Mesothelial cell of epicardium (in vitro differentiated cells): ENCODE measurements around the gene CHMP5. TPM values are rescaled to one million over a fixed set of nuclear protein-coding genes. Genes with fewer than 3 reads are reported as not detected.

Source experiments
- DNase-seq, 2 experiments: peaks; one replicate each; pipeline ENCODE4 v3.0.0; 2021; ENCODE audit warnings: low spot score in 2 of 2; ENCODE audit not compliant: unreplicated experiment in 2 of 2
- H3K27ac Mint-ChIP-seq: 2 replicates; pipeline ENCODE4 v1.8.0; 2021; ENCODE audit warnings: mixed read lengths
- H3K27me3 Mint-ChIP-seq: 2 replicates; pipeline ENCODE4 v1.8.0; 2021; ENCODE audit warnings: low read depth, mixed read lengths
- H3K36me3 Mint-ChIP-seq: 2 replicates; pipeline ENCODE4 v1.8.0; 2021; ENCODE audit warnings: mixed read lengths
- H3K4me1 Mint-ChIP-seq: 2 replicates; pipeline ENCODE4 v1.8.0; 2021; ENCODE audit warnings: mixed read lengths
- H3K4me3 Mint-ChIP-seq: 2 replicates; pipeline ENCODE4 v1.8.0; 2021; ENCODE audit warnings: mild to moderate bottlenecking, moderate library complexity, mixed read lengths
- H3K9me3 Mint-ChIP-seq: 2 replicates; pipeline ENCODE4 v1.8.0; 2021; ENCODE audit warnings: mixed read lengths
- total RNA-seq: library from RNA; stranded (reverse); gene quantifications from 3 replicates; pipeline ENCODE4 v1.2.1, GENCODE V29; 2021
- TF ChIP-seq, protein P1 (sequence below): fragments of 200-600 bp; sonication (generic); IDR thresholded peaks from one replicate; pipeline ENCODE4 v1.5.0; 2021; ENCODE audit warnings: antibody characterized with exemption; ENCODE audit not compliant: unreplicated experiment

Gene CHMP5
- total RNA-seq, 1 donor from 2014 or later: 49.1 TPM

DNA sequence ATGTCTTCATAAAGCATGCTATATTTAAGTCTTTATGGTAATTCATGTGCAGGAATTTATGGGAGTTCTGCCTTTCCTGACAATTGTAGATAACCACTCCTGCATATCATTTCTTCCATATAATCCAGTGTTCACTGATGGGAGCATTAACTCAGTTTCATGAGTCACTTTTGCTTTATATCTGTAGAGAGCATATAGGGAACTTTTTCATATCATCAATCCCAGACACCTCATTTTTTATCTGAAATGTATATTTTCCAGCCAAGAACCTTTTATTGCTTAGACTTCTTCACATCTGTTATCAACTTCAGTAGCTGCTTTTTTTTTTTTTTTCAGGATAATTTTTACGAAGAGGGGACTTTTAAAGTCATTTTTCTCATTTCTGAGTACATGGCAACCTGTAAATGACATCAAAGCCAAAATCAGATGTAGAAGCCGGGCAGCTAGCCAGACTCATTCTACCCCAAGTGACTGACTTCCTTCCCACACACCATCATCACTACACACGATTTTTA is 66.6 kb downstream of the CHMP5 start:
- H3K27ac Mint-ChIP-seq: peak overlapping the region; percentile 64

More for the DNA sequence above, 66.6 kb downstream of the CHMP5 start:
- Mint-ChIP-seq H3K9me3 (peaks cover 4% of the 10 kb centered on the region), H3K36me3 (peaks cover 54% of the 10 kb centered on the region), H3K27me3 (peaks cover 1% of the 10 kb centered on the region), H3K4me3 (no peak overlapping the region), H3K4me1 (peaks cover 2% of the 10 kb centered on the region)
- TF ChIP-seq, protein P1, sequence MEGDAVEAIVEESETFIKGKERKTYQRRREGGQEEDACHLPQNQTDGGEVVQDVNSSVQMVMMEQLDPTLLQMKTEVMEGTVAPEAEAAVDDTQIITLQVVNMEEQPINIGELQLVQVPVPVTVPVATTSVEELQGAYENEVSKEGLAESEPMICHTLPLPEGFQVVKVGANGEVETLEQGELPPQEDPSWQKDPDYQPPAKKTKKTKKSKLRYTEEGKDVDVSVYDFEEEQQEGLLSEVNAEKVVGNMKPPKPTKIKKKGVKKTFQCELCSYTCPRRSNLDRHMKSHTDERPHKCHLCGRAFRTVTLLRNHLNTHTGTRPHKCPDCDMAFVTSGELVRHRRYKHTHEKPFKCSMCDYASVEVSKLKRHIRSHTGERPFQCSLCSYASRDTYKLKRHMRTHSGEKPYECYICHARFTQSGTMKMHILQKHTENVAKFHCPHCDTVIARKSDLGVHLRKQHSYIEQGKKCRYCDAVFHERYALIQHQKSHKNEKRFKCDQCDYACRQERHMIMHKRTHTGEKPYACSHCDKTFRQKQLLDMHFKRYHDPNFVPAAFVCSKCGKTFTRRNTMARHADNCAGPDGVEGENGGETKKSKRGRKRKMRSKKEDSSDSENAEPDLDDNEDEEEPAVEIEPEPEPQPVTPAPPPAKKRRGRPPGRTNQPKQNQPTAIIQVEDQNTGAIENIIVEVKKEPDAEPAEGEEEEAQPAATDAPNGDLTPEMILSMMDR: no peak
- no peak for DNase-seq

Other genes starting within 250 kb of the CHMP5 start
- 151 to 161 TPM (median 157 TPM) in 3 replicates for gene DNAJA1, start 239.8 kb upstream of the CHMP5 start, total RNA-seq
- gene SMU1, start 188.4 kb upstream of the CHMP5 start, total RNA-seq: 24.3 to 24.5 TPM (median 24.4 TPM) in 3 replicates
- gene B4GALT1, start 97.7 kb upstream of the CHMP5 start, total RNA-seq: 78.3 to 81.4 TPM (median 78.9 TPM) in 3 replicates
- not detected in 3 replicates for gene SPINK4, start 24.9 kb upstream of the CHMP5 start, total RNA-seq
- gene BAG1, start 341 bp upstream of the CHMP5 start, total RNA-seq: 48.0 to 49.6 TPM (median 48.4 TPM) in 3 replicates
- 28.7 to 30.2 TPM (median 29.4 TPM) in 3 replicates for gene NFX1, start 25.5 kb downstream of the CHMP5 start, total RNA-seq
- 0.44 to 1.7 TPM (median 1.3 TPM) in 3 replicates for gene AQP7, start 137.5 kb downstream of the CHMP5 start, total RNA-seq
- gene AQP3, start 182.5 kb downstream of the CHMP5 start, total RNA-seq: 0.93 to 1.5 TPM (median 1.3 TPM) in 3 replicates
- 37.7 to 38.4 TPM (median 37.9 TPM) in 3 replicates for gene NOL6, start 208.9 kb downstream of the CHMP5 start, total RNA-seq